HG03432 (cell line): ENCODE data around the gene DTNB.

Experiments used
- ATAC-seq: cut with Tn5 transposase; IDR thresholded peaks from one replicate; pipeline ENCODE4 v1.9.1; 2021; ENCODE audit warnings: mild to moderate bottlenecking, moderate library complexity; ENCODE audit not compliant: unreplicated experiment

Gene DTNB

GRCh38 chr2:25473758-25474340 lies 199.5 kb downstream of the DTNB start:
- ATAC-seq = no peak

- no peak for ATAC-seq
Observed at GRCh38 chr2:25473131-25473530, 200.2 kb downstream of the DTNB start.

GRCh38 chr2:25470806-25471205 lies 202.6 kb downstream of the DTNB start:
- no peak for ATAC-seq

- ATAC-seq = no peak
Observed at GRCh38 chr2:25467743-25468142, 205.6 kb downstream of the DTNB start.

- no peak for ATAC-seq
Observed at GRCh38 chr2:25462021-25462420, 211.4 kb downstream of the DTNB start.

- ATAC-seq = no peak
Observed at GRCh38 chr2:25460261-25460905, 213.0 kb downstream of the DTNB start.

- no peak for ATAC-seq
Observed at GRCh38 chr2:25454824-25455611, 218.4 kb downstream of the DTNB start.

- ATAC-seq = peak; percentile 85
Observed at GRCh38 chr2:25453199-25453905, 220.0 kb downstream of the DTNB start.

- ATAC-seq = no peak
Observed at GRCh38 chr2:25448808-25449207, 224.6 kb downstream of the DTNB start.

- no peak for ATAC-seq
Observed at GRCh38 chr2:25447018-25447417, 226.4 kb downstream of the DTNB start.

- ATAC-seq = no peak
Observed at GRCh38 chr2:25446122-25446521, 227.3 kb downstream of the DTNB start.

- no peak for ATAC-seq
Observed at GRCh38 chr2:25445464-25445863, 227.9 kb downstream of the DTNB start.

- no peak for ATAC-seq
Observed at GRCh38 chr2:25444608-25445270, 228.6 kb downstream of the DTNB start.

- no peak for ATAC-seq
Observed at GRCh38 chr2:25443766-25444165, 229.6 kb downstream of the DTNB start.

- ATAC-seq = no peak
Observed at GRCh38 chr2:25441353-25441752, 232.0 kb downstream of the DTNB start.

- ATAC-seq = no peak
Observed at GRCh38 chr2:25438793-25439192, 234.6 kb downstream of the DTNB start.

- ATAC-seq = no peak
Observed at GRCh38 chr2:25437881-25438662, 235.3 kb downstream of the DTNB start.

GRCh38 chr2:25435421-25435820 lies 238.0 kb downstream of the DTNB start:
- no peak for ATAC-seq

GRCh38 chr2:25431604-25432003 lies 241.8 kb downstream of the DTNB start:
- no peak for ATAC-seq

- ATAC-seq = no peak
Observed at GRCh38 chr2:25430556-25430955, 242.8 kb downstream of the DTNB start.
